ELF-1 (cell line): ENCODE data around the gene DGAT2.
"Not testable (repeated sequence)": the region's sequence is repeated elsewhere in the genome, so short reads cannot be mapped to it uniquely, and the experiment has no call there.

Source experiments
- DNase-seq: peaks from one replicate; pipeline ENCODE4 v3.0.0-alpha.2; 2016; ENCODE audit warnings: low read depth, low spot score

Gene DGAT2

GRCh38 chr11:75768112-75768908 is at the start of gene DGAT2:
DGAT2 (plus strand) TSS chr11:75768778; CDS start chr11:75768992, 214 bp downstream.
- DNase-seq, result peak; percentile 91

DNA sequence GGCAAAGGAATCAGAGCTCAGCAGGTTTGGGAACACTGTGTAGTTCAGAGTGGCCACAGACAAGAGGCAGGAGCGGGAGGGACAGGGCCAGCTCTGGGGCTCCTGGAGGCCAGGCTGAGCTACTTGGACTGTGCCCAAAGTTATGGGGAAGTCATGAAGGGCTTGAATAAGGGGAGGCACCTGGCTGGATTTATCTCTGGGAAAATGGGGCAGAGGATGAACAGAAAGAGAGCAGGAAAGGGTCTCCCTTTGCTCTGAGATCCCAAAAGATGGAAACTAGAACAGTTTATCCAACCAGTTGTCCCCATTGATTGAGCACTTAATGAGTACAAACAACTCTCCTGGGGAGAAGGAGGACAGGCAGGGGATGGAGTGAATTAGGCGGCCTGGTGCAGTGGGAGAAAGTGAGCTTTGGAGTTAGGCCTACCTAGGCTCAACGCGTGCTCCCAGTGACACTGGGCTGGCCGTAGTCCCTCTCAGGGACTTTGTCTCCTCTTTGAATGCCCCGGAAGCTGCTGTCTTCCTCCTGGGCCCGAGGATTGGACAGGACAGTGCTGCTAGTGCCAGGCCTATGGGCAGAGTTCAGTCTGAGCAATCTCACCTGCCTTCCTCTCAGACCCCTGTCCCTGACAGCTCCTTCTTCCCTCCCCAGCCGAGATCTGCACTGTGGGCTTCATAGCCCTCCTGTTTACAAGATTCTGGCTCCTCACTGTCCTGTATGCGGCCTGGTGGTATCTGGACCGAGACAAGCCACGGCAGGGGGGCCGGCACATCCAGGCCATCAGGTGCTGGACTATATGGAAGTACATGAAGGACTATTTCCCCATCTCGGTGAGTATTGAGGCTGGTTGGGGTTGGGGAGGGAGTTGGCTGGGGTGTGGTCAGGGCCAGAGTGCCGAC is 49.0 kb upstream of the DGAT2 start:
- DNase-seq, result no peak

- no peak for DNase-seq
These were observed 47.9 kb upstream of the DGAT2 start for GRCh38 chr11:75720639-75721038.

GRCh38 chr11:75721852-75722668 is 46.5 kb upstream of the DGAT2 start:
- DNase-seq, result peak; percentile 84

DNA sequence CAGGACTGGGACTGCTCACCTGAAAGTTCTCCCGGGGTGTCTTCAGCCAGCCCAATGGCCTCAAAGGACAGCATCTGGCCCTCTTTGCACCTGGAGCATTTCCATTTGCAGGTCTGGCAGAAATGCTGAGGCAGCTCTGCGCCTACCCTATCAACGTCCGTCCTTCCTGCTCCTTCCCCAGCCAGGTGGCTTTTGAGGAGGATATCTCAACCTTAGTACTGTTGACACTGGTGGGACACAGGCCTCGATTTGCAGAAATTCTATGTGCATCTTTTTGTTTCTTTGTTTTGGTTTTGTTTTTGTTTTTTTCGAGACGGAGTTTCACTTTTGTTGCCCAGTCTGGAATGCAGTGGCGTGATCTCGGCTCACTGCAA is 45.9 kb upstream of the DGAT2 start:
- no peak for DNase-seq

GRCh38 chr11:75725547-75726320 is 42.8 kb upstream of the DGAT2 start:
- no peak for DNase-seq

- no peak for DNase-seq
These were observed 39.6 kb upstream of the DGAT2 start for GRCh38 chr11:75728992-75729391.

- no peak for DNase-seq
These were observed 37.5 kb upstream of the DGAT2 start for GRCh38 chr11:75731095-75731494.

- no peak for DNase-seq
These were observed 35.5 kb upstream of the DGAT2 start for GRCh38 chr11:75733071-75733430.

DNA sequence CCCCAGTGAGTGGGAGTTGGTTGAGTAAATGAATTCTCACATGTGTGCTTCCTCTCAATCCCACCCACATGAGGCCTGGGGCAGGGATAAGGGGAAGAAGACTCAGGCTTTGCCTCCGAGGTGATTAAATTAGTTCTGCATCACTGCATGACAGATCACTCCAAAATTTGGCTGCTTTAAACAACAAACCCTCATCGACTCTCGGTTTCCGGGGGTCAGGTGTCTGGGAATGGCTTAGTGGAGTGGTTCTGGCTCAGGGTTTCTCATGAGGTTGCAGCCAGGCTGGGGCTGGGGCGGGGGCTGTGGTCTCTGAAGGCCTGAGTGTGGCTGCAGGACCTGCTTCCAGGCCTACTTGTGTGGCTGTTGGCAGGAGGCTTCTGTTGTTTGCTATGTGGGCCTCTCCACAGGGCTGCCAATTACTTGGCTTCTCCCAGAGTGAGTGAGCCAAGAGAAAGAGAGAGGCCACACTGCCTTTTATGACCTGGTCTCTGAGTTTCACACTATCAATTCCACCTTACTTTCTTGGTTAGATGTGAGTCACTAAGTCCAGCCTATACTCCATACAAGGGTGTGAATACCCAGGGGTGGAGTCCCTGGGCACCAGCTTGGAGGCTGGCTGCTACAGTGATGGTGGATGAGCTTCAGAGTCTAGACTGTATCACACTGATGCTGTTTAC is 35.0 kb upstream of the DGAT2 start:
- no peak for DNase-seq

GRCh38 chr11:75734491-75735180 is 33.9 kb upstream of the DGAT2 start:
- DNase-seq, result no peak

GRCh38 chr11:75735181-75735845 is 33.3 kb upstream of the DGAT2 start:
- DNase-seq, result no peak

GRCh38 chr11:75737314-75737713 is 31.3 kb upstream of the DGAT2 start:
- DNase-seq, result no peak

DNA sequence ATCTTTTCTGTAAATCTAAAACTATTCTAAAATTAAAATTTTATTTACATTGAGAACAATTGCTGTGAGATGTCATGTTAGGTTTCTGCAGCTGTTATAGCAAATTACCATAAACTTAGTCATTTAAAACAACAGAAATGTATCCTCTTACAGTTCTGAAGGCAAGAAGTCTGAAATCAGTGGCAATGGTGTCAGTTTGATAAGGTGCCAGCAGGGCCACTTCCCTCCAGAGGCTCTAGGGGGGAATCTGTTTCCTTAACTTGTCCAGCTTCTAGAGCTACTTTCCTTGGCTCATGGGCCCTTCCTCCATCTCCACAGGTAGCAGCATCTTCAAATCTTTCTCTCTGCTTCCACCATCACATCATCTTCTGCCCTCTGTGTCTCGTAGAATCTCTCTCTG is 27.9 kb upstream of the DGAT2 start:
- no peak for DNase-seq

DNA sequence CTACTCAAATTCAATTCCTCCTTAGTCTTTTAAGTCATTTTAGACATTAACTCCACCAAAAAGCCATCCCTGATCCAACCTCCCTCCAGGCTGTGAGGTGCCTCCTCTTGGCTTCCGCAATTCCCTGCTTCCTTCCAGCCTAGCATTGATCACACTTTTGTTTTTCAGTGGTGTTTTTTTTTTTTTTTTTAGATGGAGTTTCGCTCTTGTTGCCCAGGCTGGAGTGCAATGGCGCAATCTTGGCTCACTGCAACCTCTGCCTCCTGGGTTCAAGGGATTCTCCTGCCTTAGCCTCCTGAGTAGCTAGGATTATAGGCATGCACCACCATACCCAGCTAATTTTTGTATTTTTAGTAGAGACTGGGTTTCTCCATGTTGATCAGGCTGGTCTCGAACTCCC is 25.4 kb upstream of the DGAT2 start:
- DNase-seq, result not testable (repeated sequence)

DNA sequence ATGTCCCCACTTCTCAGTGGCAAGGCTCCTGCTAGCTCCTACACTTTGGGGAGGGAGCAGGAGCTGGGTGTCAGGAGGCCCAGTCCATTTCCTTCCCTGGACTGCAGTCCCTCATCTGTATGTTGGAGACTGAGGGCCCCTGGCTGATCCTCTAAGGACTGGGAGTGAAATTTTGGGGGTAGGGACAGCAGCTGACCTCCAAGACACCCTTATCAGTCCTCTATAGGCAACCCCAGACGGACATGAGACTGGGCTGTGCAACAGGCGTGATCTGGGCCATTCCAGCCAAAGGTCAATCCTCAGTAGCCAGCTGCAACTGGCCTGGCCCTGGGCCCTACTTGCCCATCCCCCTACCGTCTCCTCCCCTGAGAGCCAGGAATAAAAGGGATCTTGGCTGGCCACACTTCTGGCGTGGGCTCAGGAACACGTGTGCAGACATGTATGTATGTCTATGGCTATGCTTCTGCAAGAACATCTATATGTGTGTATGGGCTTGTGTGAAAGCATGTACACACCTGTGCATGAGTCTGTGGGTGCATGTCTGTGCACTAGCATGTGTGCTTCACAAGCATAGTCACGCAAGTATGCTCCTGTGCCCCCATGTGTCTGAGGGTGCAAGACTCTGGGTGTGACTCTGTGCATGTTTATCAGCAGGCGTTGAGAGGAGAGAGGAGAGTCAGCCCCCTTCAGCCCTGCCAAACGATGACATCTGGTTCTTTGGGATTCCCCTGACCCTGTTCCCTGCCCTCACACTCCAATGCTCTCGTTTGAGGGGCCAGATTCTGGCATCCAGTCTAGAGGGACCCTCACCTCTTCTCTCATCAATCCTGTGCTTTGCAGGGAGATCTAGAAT is 24.6 kb upstream of the DGAT2 start:
- DNase-seq, result no peak

DNA sequence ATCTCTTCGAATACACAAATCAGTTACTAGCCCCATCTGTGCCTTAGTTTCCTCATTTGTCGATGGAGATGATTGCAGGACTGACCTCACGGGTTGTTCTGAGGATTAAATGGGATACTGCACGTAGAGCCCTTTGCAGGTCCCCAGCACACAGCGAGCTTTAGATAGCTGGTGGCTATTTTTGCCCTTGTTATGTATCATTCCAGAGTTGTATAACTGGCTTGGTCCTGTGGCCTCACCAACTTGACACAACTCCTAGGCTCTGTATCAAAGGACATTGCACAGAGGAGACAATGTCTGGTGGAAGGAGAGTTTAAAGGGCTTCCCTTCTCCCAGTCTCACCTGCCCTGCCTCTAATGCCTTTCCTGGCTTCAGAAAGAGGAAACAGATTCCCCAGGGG is 22.8 kb upstream of the DGAT2 start:
- DNase-seq, result no peak

- not testable (repeated sequence) for DNase-seq
These were observed 19.8 kb upstream of the DGAT2 start for GRCh38 chr11:75748729-75749273.
